HepG2 (cell line): ENCODE data around the gene SFXN5. TPM values are rescaled to one million over a fixed set of nuclear protein-coding genes. Genes with fewer than 3 reads are reported as not detected.

Source experiments
- CEBPB ChIP-seq: IDR thresholded peaks from 2 replicates; pipeline ENCODE4 v1.6.1; 2011; ENCODE audit warnings: low read depth, low read length, improper control_type of control experiment, borderline replicate concordance
- HMG20B ChIP-seq: conservative IDR thresholded peaks from 2 replicates; pipeline ENCODE4 v1.6.1; 2016; ENCODE audit warnings: missing genetic modification reagents, missing compliant biosample characterization
- KDM6A ChIP-seq: IDR thresholded peaks from 2 replicates; pipeline ENCODE4 v1.6.1; 2016; ENCODE audit warnings: low read depth
- LCORL ChIP-seq, 2 experiments: fragments of 450-650 bp in 1 of 2; sonication (generic) in 1 of 2; formaldehyde crosslinking in 1 of 2; IDR thresholded peaks; 2 replicates each; pipeline versions ENCODE4 v1.5.0 to v1.6.1; 2017 to 2020; ENCODE audit warnings: antibody characterized with exemption in 1 of 2, missing genetic modification reagents in 1 of 2
- MAFK ChIP-seq, 2 experiments: IDR thresholded peaks in 1 of 2; conservative IDR thresholded peaks in 1 of 2; 2 replicates each; pipeline ENCODE4 v1.6.1; 2011; ENCODE audit warnings: improper control_type of control experiment in 2 of 2, low read length in 2 of 2
- MYC ChIP-seq: sonication (generic); formaldehyde crosslinking; IDR thresholded peaks from 2 replicates; pipeline ENCODE4 v1.9.0; 2021; ENCODE audit warnings: missing genetic modification reagents, borderline replicate concordance
- NAIF1 ChIP-seq: sonication (generic); formaldehyde crosslinking; IDR thresholded peaks from 2 replicates; pipeline ENCODE4 v1.5.0; 2020; ENCODE audit warnings: mild to moderate bottlenecking, missing genetic modification reagents, borderline replicate concordance
- SALL2 ChIP-seq: sonication (generic); formaldehyde crosslinking; IDR thresholded peaks from 2 replicates; pipeline ENCODE4 v1.8.1; 2023; ENCODE audit warnings: mild to moderate bottlenecking, missing genetic modification reagents, inconsistent platforms
- SNRNP70 ChIP-seq: fragments of 200-400 bp; formaldehyde crosslinking; IDR thresholded peaks from 2 replicates; pipeline ENCODE4 v1.6.1; 2017; ENCODE audit warnings: mild to moderate bottlenecking, low read depth, low read length, moderate library complexity
- TCF7L2 ChIP-seq: IDR thresholded peaks from 2 replicates; pipeline ENCODE4 v1.6.1; 2011; ENCODE audit warnings: mild to moderate bottlenecking, low read depth, low read length, moderate library complexity
- YY1 ChIP-seq: IDR thresholded peaks from 2 replicates; pipeline ENCODE4 v1.6.1; 2011; ENCODE audit warnings: low read length, low read depth, moderate library complexity, mild to moderate bottlenecking; ENCODE audit not compliant: insufficient read depth, insufficient replicate concordance
- ZFP37 ChIP-seq: sonication (generic); formaldehyde crosslinking; IDR thresholded peaks from 2 replicates; pipeline ENCODE4 v1.4.0; 2020; ENCODE audit warnings: missing genetic modification reagents, borderline replicate concordance
- ZNF180 ChIP-seq: sonication (generic); formaldehyde crosslinking; IDR thresholded peaks from 2 replicates; pipeline ENCODE4 v1.4.0; 2020; ENCODE audit warnings: low read depth, missing genetic modification reagents, borderline replicate concordance
- ZNF326 ChIP-seq: sonication (generic); formaldehyde crosslinking; IDR thresholded peaks from 2 replicates; pipeline ENCODE4 v1.4.0; 2020; ENCODE audit warnings: missing genetic modification reagents, borderline replicate concordance
- ZNF674 ChIP-seq: sonication (generic); formaldehyde crosslinking; IDR thresholded peaks from 2 replicates; pipeline ENCODE4 v1.5.0; 2020; ENCODE audit warnings: low read depth, mild to moderate bottlenecking, missing genetic modification reagents
- polyA plus RNA-seq, 8 experiments: library from polyadenylated mRNA; depleted of rRNA in 3 of 8; stranded (reverse) in 7 of 8; unstranded in 1 of 8; fragments of >200 nt; fragmentation: Illumina TruSeq in 4 of 8; extraction: Trizol in 4 of 8; gene quantifications; 2 replicates each; pipeline versions ENCODE4 v1.2.1 to v1.2.3, GENCODE V29; 2011 to 2016; ENCODE audit warnings: low read depth in 4 of 8, missing spikeins in 1 of 8, mixed read lengths in 1 of 8; ENCODE audit not compliant: insufficient read depth in 1 of 8
- total RNA-seq, 5 experiments: library from RNA; depleted of rRNA; stranded (reverse); fragments of >200 nt; fragmentation: Illumina TruSeq; extraction: Trizol; gene quantifications; 2 replicates each; pipeline ENCODE4 v1.2.3, GENCODE V29; 2016; ENCODE audit warnings: low read depth in 1 of 5
- TF ChIP-seq, protein P1 (sequence below): sonication (generic); formaldehyde crosslinking; IDR thresholded peaks from 2 replicates; pipeline ENCODE4 v1.8.1; 2023; ENCODE audit warnings: mild to moderate bottlenecking, missing genetic modification reagents, borderline replicate concordance
- TF ChIP-seq, protein P2 (sequence below): sonication (generic); formaldehyde crosslinking; IDR thresholded peaks from 2 replicates; pipeline ENCODE4 v1.5.0; 2020; ENCODE audit warnings: mild to moderate bottlenecking, missing genetic modification reagents
- TF ChIP-seq, protein P3 (sequence below): sonication (generic); formaldehyde crosslinking; conservative IDR thresholded peaks from 2 replicates; pipeline ENCODE4 v1.5.0; 2020; ENCODE audit warnings: missing genetic modification reagents
- TF ChIP-seq, protein P4 (sequence below): sonication (generic); formaldehyde crosslinking; IDR thresholded peaks from 2 replicates; pipeline ENCODE4 v1.4.0; 2020; ENCODE audit warnings: mild to moderate bottlenecking, missing genetic modification reagents, borderline replicate concordance

The SFXN5 gene
- total and polyA plus RNA-seq, 2 of the 13 experiments (the other 11 are each of a cell fraction or from before 2014, with no cell fraction given) = 34.9 to 37.4 TPM

DNA sequence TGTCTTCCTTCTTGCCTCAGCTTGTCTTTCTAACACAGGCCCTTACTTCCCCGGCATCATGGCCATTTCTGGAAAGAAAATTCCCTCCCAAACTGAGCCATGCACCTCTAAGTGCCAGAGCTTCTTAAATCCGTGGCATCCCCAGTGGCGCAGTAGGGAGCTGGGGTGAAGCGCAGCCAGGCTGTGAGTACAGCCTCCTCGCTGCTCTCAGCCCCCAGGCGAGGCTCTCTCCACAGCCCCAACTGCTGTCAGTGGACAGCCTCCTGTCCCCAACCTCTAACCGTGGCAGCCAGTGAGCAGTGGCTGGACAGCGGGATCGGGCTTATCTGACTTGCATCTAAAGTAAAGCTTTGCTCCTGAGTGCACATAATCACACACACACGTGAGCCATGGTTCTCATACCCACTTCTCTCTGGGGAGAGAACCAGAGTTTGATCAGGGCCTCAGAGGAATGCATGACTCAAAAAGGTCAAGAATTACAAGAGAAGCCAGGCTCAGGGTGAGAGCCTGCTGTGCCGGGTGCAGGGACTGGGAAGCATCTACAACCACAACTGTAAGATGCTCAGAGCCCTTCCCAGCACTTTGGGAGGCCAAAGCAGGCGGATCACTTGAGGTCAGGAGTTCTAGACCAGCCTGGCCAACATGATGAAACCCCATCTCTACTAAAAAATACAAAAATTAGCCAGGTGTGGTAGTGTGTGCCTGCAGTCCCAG, 50.7 kb downstream of the SFXN5 start (continued):
- TF ChIP-seq ZNF180 (CRISPR knock-in tag) (no peak), ZFP37 (CRISPR knock-in tag) (0 out of 2 replicates have a peak, but pooled peaks have one; percentile 23), YY1 (no peak), NAIF1 (no peak), TCF7L2 (no peak), ZNF674 (no peak), MAFK (conservative IDR thresholded peaks at IDR 0.05 in 1 of 2, IDR thresholded peaks at IDR 0.05 in 1 of 2; ENCODE audit: low read length in 2 of 2) (no peak), LCORL (IDR thresholded peaks at IDR 0.05) (no peak), LCORL (CRISPR knock-in tag; IDR thresholded peaks at IDR 0.05) (peak; percentile 83), SALL2 (CRISPR knock-in tag) (no peak), HMG20B (CRISPR knock-in tag) (0 out of 2 replicates have a peak, but pooled peaks have one; percentile 37), MYC (CRISPR knock-in tag) (peak; percentile 54; the same call in 1 of the 2 replicates), KDM6A (CRISPR knock-in tag) (peak; percentile 74; the same call in 1 of the 2 replicates), CEBPB (no peak), SNRNP70 (no peak), ZNF326 (CRISPR knock-in tag) (no peak)
- TF ChIP-seq, protein P1, sequence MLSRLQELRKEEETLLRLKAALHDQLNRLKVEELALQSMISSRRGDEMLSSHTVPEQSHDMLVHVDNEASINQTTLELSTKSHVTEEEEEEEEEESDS = no peak
- TF ChIP-seq, protein P2, sequence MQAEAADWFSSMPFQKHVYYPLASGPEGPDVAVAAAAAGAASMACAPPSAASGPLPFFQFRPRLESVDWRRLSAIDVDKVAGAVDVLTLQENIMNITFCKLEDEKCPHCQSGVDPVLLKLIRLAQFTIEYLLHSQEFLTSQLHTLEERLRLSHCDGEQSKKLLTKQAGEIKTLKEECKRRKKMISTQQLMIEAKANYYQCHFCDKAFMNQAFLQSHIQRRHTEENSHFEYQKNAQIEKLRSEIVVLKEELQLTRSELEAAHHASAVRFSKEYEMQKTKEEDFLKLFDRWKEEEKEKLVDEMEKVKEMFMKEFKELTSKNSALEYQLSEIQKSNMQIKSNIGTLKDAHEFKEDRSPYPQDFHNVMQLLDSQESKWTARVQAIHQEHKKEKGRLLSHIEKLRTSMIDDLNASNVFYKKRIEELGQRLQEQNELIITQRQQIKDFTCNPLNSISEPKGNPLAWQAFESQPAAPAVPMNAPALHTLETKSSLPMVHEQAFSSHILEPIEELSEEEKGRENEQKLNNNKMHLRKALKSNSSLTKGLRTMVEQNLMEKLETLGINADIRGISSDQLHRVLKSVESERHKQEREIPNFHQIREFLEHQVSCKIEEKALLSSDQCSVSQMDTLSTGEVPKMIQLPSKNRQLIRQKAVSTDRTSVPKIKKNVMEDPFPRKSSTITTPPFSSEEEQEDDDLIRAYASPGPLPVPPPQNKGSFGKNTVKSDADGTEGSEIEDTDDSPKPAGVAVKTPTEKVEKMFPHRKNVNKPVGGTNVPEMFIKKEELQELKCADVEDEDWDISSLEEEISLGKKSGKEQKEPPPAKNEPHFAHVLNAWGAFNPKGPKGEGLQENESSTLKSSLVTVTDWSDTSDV (CRISPR knock-in tag) = 0 out of 2 replicates have a peak, but pooled peaks have one; percentile 41
- TF ChIP-seq, protein P3, sequence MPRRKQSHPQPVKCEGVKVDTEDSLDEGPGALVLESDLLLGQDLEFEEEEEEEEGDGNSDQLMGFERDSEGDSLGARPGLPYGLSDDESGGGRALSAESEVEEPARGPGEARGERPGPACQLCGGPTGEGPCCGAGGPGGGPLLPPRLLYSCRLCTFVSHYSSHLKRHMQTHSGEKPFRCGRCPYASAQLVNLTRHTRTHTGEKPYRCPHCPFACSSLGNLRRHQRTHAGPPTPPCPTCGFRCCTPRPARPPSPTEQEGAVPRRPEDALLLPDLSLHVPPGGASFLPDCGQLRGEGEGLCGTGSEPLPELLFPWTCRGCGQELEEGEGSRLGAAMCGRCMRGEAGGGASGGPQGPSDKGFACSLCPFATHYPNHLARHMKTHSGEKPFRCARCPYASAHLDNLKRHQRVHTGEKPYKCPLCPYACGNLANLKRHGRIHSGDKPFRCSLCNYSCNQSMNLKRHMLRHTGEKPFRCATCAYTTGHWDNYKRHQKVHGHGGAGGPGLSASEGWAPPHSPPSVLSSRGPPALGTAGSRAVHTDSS (CRISPR knock-in tag) = no peak
- TF ChIP-seq, protein P4, sequence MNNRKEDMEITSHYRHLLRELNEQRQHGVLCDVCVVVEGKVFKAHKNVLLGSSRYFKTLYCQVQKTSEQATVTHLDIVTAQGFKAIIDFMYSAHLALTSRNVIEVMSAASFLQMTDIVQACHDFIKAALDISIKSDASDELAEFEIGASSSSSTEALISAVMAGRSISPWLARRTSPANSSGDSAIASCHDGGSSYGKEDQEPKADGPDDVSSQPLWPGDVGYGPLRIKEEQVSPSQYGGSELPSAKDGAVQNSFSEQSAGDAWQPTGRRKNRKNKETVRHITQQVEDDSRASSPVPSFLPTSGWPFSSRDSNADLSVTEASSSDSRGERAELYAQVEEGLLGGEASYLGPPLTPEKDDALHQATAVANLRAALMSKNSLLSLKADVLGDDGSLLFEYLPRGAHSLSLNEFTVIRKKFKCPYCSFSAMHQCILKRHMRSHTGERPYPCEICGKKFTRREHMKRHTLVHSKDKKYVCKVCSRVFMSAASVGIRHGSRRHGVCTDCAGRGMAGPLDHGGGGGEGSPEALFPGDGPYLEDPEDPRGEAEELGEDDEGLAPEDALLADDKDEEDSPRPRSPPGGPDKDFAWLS (CRISPR knock-in tag) = no peak
